ENCODE data around the gene SV2B. TPM values are rescaled to one million over a fixed set of nuclear protein-coding genes. Genes with fewer than 3 reads are reported as not detected.

Gene SV2B
- total RNA-seq, 1 experiment from 2014 or later: 0.44 TPM

DNA sequence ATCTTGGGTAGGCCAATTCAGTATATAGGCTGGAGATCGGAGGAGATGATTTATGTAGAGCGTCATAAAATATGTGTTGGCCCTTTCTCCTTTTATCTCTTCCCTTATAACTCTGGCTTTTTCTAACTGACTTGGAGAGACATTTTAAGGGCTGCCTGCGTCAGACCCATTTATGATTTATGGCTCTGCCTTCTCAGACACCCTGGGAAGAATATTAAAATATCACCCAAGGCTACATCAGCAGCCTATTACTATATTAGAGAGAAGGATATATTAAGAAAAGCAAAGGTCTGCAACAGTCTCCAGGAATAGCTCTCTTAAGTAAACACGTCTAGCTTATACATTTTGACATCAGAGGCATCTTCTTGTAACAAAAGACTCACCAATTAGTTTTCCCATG is 179.4 kb downstream of the SV2B start:
- Mint-ChIP-seq H3K4me1 (ENCODE audit: insufficient read depth, unreplicated experiment) (no peaks in the 10 kb centered on the region), H3K9me3 (ENCODE audit: unreplicated experiment) (peaks cover 10% of the 10 kb centered on the region), H3K27me3 (ENCODE audit: insufficient read depth, unreplicated experiment) (peaks cover 16% of the 10 kb centered on the region), H3K4me3 (ENCODE audit: unreplicated experiment) (no peak overlapping the region), H3K36me3 (ENCODE audit: insufficient read depth, unreplicated experiment) (peaks cover 6% of the 10 kb centered on the region), H3K27ac (ENCODE audit: low read depth, unreplicated experiment) (no peak overlapping the region)
- no peak for DNase-seq (ENCODE audit: unreplicated experiment)
- TF ChIP-seq, protein P1, sequence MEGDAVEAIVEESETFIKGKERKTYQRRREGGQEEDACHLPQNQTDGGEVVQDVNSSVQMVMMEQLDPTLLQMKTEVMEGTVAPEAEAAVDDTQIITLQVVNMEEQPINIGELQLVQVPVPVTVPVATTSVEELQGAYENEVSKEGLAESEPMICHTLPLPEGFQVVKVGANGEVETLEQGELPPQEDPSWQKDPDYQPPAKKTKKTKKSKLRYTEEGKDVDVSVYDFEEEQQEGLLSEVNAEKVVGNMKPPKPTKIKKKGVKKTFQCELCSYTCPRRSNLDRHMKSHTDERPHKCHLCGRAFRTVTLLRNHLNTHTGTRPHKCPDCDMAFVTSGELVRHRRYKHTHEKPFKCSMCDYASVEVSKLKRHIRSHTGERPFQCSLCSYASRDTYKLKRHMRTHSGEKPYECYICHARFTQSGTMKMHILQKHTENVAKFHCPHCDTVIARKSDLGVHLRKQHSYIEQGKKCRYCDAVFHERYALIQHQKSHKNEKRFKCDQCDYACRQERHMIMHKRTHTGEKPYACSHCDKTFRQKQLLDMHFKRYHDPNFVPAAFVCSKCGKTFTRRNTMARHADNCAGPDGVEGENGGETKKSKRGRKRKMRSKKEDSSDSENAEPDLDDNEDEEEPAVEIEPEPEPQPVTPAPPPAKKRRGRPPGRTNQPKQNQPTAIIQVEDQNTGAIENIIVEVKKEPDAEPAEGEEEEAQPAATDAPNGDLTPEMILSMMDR (IDR thresholded peaks at IDR 0.05; ENCODE audit: unreplicated experiment): no peak
- intact Hi-C loops (cut with micrococcal nuclease): no loop called here
- ChIA-PET POLR2A (no interaction called here), CTCF (interaction anchor here (0.7 to 1.4 kb wide), 4 partner anchors 8 to 331 kb away, joined by 3 to 4 read pairs (median 4); no protein-coding TSS in a partner anchor)
- no TSS peak for BruUV-seq (replicated peaks)

DNA sequence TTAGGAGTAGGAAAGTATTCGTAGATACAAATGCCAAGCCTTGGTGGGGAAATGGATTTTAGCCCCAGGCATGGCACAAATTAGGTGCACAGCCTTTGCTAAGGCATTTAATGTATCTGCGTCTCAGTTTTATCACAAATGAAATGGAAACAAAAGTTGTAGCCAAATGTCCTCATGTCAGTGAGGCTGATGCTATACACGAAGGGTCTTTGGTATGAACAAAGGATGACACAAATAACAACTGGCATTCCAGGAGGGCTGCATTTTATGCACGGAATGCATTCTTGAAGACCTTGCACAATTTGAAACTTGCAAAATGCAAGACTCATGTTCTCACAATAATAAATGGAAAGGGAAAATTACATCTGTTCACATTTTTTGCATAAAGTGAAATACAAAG is 181.9 kb downstream of the SV2B start:
- Mint-ChIP-seq H3K27me3 (ENCODE audit: insufficient read depth, unreplicated experiment) (peaks cover under 1% of the 10 kb centered on the region), H3K4me3 (ENCODE audit: unreplicated experiment) (no peak overlapping the region), H3K9me3 (ENCODE audit: unreplicated experiment) (no peaks in the 10 kb centered on the region), H3K36me3 (ENCODE audit: insufficient read depth, unreplicated experiment) (peaks cover 6% of the 10 kb centered on the region), H3K27ac (ENCODE audit: low read depth, unreplicated experiment) (no peak overlapping the region), H3K4me1 (ENCODE audit: insufficient read depth, unreplicated experiment) (no peaks in the 10 kb centered on the region)
- intact Hi-C loops (cut with micrococcal nuclease): no loop called here
- POLR2A ChIA-PET: no interaction called here
- no TSS peak for BruUV-seq (replicated peaks)
- TF ChIP-seq, protein P1 (IDR thresholded peaks at IDR 0.05; ENCODE audit: unreplicated experiment): no peak
- CTCF ChIA-PET: no interaction called here
- no peak for DNase-seq (ENCODE audit: unreplicated experiment)

DNA sequence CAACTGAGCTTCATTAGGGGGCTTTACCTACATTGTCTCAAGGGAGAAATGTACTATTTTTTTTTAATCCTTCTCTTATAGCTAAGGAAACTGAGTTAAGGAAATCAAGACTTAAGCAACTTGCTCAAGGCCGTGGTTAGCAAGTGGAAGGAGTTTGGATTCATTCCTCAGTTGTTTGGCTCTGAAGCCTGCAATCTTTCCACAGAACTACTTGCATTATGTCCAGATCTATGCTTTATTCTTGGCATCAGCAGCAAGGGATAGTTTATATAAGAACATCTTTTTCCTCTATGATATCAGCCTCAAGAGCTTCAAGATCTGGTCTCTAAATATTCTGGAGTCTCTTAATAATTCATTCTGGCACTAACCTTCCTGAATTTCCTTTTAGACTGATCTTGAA is 182.4 kb downstream of the SV2B start:
- Mint-ChIP-seq H3K27me3 (ENCODE audit: insufficient read depth, unreplicated experiment) (peaks cover 6% of the 10 kb centered on the region), H3K4me1 (ENCODE audit: insufficient read depth, unreplicated experiment) (no peaks in the 10 kb centered on the region), H3K4me3 (ENCODE audit: unreplicated experiment) (no peak overlapping the region), H3K27ac (ENCODE audit: low read depth, unreplicated experiment) (no peak overlapping the region), H3K36me3 (ENCODE audit: insufficient read depth, unreplicated experiment) (peaks cover 6% of the 10 kb centered on the region), H3K9me3 (ENCODE audit: unreplicated experiment) (no peaks in the 10 kb centered on the region)
- no peak for DNase-seq (ENCODE audit: unreplicated experiment)
- TF ChIP-seq, protein P1 (IDR thresholded peaks at IDR 0.05; ENCODE audit: unreplicated experiment): no peak
- intact Hi-C loops (cut with micrococcal nuclease): no loop called here
- POLR2A ChIA-PET: no interaction called here
- CTCF ChIA-PET: interaction anchor here (0.7 to 0.8 kb wide), 2 partner anchors 10 to 795 kb away, joined by 3 to 7 read pairs; no protein-coding TSS in a partner anchor
- no TSS peak for BruUV-seq (replicated peaks)

DNA sequence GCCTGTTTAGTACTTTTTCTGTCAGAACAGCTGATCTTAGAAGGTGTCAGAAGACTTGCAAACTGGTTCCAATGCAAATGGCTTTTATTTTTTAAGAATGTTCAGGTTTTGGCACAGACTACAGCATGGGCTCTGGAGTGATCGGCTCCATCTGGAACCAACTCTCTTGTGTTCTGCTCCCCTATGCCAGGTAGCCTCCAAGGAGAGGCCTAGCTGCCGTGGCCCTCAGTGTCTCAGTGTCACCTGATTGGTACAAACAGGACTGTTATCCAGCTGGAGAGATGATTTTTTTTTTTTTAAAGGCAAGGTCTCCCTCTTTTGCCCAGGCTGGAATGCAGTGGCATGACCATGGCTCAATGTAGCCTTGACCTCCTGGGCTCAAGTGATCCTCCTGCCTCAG is 183.1 kb downstream of the SV2B start:
- CTCF ChIA-PET: interaction anchor here (0.7 to 1.1 kb wide), 5 partner anchors 10 to 794 kb away, joined by 3 to 7 read pairs (median 4); no protein-coding TSS in a partner anchor

More for the DNA sequence above, 183.1 kb downstream of the SV2B start:
- POLR2A ChIA-PET: no interaction called here
- Mint-ChIP-seq H3K36me3 (ENCODE audit: insufficient read depth, unreplicated experiment) (peaks cover 6% of the 10 kb centered on the region), H3K4me3 (ENCODE audit: unreplicated experiment) (no peak overlapping the region), H3K4me1 (ENCODE audit: insufficient read depth, unreplicated experiment) (no peaks in the 10 kb centered on the region), H3K27me3 (ENCODE audit: insufficient read depth, unreplicated experiment) (peaks cover 13% of the 10 kb centered on the region), H3K27ac (ENCODE audit: low read depth, unreplicated experiment) (no peak overlapping the region), H3K9me3 (ENCODE audit: unreplicated experiment) (no peaks in the 10 kb centered on the region)
- TF ChIP-seq, protein P1 (IDR thresholded peaks at IDR 0.05; ENCODE audit: unreplicated experiment): no peak
- no peak for DNase-seq (ENCODE audit: unreplicated experiment)
- intact Hi-C loops (cut with micrococcal nuclease): no loop called here
- no TSS peak for BruUV-seq (replicated peaks)

Measured in MCF 10A (cell line).